HG03520 (cell line): ENCODE results near the gene MOCS2.

ENCODE experiments used
- ATAC-seq: cut with Tn5 transposase; IDR thresholded peaks from one replicate; pipeline ENCODE4 v1.9.1; 2021; ENCODE audit warnings: mild to moderate bottlenecking, moderate library complexity; ENCODE audit not compliant: unreplicated experiment

Gene MOCS2

DNA sequence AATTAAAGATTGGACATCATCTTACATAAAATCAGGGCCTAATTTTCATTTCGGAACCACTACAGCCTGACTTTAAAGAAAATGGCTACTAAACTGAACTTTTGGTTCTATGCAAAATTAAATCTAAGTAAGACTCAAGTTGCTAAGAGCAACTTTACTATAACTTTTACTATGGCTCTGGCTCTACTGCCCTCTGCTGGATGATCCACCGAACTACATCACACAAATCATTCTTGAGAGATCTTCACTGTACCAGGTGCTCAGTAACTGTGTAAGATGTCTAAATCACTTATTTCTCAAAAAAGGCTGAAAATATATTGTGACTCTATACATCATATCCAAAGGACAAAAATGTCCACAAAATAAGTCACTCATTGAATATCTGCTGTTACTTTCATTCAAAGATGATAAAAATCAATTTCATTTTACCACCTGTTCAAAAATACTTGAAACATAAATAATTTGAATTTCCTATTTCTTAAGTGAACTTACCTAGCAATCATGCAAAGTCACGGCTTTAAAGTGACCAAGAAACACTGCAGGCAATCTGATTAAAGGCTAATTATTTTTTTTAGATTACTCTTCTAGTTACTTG lies 13.5 kb downstream of the MOCS2 start:
- ATAC-seq, result peak; percentile 81

DNA sequence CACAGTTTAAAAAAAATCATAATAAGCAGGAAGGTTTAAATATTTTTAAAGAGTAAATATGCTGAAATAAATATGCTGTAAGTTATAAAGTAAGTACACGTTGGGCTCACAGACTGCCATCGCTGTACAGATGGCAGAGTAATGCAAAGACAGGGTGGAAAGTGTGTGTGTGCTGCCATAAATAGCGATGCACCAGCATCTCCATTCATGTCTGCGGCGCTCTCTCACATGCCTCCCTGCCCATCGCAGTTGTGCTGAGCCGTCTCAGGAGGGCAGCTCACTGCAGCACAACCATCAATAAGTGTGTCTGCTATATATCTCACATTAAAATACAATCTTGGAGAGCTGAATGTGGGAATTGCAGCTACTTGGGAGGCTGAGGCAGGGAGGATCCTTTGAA lies 14.3 kb downstream of the MOCS2 start:
- ATAC-seq, result no peak

DNA sequence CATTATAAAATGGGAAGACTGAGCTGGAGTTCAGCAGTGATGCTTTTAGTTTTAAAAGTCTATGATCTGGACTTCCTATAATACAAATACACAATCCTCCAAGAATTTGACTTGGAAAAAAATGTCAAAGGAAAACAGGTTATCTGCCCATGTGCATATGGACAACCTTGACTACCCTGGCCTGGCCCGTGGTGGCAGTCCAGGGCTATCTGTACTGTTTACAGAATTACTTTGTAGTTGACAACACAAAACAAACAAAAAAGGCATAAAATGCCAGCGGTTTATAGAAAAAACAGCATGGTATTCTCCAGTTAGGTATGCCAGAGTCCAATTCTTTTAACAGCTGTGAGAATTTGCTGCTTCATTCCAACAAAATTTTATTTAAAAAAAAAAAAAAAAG lies 17.3 kb downstream of the MOCS2 start:
- ATAC-seq, result no peak

DNA sequence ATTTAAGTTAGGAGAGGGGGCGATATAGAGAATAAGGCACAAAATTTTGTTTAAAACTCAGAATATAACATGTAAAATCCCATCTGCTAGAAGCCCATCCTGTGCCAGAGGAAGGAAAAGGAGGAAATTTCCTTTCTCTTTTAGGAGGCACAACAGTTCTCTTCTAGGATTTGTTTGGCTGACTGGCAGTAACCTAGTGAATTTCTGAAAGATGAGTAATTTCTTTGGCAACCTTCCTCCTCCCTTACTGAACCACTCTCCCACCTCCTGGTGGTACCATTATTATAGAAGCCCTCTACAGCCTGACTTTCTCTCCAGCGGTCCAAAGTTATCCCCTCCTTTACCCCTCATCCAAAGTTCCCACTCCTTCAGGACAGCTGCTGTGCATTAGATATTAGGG lies 18.3 kb downstream of the MOCS2 start:
- no peak for ATAC-seq

DNA sequence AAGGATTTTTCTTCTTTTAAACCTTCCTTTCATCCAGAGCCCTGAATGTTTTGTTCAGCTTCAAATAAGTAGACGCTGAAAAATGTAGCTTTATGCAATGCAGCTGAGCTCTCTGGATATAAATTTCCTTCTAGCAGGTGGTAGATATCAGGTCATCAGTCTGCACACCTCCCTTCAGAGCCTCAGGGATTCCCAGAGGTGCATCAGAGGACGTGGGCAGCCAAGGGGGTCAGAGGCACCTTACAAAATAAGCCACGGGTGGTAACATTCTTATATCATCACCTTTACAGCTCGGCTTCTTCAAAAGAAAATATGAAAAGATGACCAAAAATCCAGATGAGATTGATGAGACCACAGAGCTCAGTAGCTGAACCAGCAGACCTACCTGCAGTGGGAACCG lies 19.3 kb downstream of the MOCS2 start:
- ATAC-seq, result no peak

DNA sequence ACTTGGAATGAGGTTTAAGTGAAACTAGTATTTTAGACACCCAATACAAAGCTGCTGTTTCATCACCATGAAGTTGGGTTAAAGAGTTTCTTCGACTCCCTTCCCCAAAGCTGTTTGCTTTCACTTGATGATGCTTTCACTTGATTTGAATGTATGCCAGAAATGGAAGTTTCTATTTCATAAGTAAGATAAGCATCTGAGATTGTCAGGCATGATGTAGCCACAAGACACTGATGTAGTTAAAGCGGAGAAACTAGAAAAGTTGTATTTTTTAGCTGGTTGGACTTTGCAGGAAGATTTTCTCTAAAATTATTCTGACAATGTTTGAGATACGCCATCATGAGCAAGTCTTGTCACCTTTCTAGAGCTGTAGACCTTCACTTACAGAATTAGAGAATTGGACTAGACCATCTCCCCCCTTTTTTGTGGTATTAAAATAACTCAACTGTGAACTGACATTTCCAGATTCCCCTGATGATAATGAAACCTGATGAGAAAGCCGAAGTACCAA lies 20.0 kb downstream of the MOCS2 start:
- peak; percentile 80 for ATAC-seq

DNA sequence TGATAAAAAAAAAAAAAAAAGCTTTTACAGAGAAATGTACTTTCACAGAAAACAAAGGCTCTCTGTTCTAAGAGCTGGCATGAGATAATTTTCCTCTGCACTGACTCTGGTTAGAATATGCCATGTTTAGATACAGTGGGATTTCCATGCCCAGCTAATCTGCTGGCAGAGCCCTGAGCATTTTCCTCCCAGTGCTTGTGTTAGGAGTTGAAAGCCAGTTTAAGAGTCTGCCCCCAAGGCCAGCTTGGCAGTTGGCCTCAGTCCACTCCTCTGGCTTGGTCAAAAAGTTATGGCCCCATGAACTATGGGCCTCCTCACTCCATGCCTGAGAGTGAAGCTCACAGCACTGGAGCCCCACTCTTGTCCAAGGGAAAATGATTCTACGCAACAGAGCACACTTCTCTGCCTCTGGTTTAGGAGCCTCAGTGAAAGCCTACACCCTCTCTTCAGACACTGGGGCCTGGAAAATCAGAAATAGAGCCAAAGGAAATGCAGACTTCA lies 21.9 kb downstream of the MOCS2 start:
- no peak for ATAC-seq

DNA sequence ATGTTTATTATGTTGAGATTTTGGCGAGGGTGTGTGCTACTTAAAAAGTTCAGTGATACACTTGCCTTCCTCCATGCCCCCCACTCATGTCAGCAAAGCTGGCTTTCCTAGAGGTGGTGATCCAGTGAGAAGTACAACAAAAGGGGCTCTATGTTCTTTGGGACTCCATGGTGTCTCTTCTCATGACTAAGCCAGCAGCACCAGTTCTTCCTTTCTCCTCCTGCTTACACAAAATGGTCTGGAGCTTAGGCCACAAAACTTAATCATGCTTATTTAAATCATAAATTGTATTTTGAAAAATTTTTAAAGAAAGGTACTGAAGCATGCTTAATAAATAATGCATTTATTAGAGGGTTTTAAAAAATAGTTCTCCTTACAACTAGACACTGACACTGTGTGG lies 22.4 kb downstream of the MOCS2 start:
- no peak for ATAC-seq

DNA sequence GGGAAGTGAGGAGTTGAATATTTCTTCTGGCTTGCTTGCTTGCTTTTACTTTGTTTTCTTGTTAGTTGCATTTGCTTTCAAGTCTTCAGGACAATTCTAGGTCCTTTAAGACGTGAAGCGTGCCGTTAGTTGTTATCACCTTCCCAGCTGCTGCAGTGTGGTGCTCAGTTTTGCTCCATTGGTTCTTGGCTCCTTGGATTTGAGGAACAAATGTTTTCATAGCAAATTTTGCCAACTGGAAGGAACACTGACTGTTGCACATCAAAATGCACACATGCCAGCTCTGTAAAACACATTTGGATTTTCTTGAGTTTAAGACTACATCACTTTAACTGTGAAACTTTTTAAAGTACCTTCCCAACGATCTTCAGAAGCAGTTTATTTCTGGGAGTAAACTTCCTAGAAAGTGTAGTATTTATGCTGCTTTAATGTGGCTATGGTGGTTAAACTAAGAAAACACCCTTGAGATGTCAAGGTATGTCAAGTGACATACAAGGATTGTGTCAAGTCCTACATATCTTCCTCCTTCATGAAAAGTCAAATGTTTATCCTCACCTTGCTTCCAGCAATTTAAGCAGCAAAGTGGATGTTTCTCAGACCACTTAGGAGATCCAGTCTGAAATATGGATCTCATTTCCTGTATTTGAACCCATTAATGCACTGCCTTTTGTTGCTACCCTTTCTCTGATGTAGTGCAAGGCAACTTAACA lies 24.9 kb downstream of the MOCS2 start:
- ATAC-seq, result no peak

DNA sequence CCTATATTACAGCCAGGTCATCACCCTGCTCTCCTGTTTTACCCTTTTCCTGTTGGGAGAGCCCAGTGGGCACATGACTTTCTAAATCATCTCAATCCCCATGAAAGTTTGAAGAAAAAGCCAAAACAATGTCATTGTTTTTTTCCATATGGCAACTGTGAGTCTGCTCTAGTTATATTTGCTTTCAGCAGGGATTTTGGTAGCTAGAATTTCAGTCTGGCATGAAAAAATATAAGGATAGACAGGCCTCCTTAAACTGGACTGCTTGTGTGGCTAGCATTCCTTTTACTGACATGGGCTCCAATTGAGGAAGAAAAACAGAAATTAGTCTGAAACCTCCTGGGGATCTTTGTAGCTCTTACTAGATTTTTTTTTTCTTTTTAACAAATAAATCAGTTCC lies 25.6 kb downstream of the MOCS2 start:
- ATAC-seq, result no peak

DNA sequence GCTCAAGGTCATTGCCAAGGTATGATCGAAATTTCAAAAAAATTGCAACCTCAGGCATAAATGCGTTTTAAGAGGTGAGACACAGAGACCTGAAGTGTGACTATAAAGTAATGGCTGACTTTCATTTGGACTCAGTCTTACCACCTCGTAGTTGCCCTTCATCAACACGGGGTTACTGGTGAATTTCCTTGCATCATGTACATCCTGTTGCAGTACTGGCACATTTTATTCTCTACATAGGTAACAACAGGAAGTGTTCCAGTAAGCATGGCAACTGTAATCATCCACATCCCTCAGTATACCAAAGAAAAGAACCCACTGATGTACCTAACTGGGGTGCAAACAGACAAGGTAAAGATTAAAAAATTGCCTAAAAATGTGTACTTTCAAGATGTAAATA lies 29.3 kb downstream of the MOCS2 start:
- no peak for ATAC-seq

DNA sequence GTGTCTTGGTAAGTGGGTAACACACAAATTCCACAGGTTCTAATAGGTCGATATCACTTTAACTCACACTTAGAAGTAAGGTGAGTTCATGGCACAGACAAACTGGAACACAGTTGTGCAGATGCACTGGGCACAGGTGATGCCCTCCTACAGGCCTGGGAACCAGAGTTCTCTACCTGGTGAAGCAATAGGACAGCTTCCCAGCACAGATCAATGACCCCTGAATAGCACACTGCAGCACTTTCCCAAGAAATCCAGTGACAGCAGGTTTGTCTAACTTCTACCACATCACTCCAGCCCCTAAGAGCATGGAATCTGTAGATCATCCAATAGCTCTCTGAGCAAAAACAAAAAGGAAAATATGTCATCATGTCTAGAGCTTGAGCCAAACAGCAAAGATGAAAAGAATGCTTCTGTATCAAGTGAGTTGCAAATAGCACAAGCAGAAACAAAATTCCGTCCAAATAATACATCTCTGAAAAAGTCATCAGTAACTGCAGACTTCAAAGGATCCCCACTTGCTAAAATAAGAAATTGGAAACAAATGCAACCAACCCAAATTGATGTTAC lies 33.5 kb downstream of the MOCS2 start:
- ATAC-seq, result no peak

DNA sequence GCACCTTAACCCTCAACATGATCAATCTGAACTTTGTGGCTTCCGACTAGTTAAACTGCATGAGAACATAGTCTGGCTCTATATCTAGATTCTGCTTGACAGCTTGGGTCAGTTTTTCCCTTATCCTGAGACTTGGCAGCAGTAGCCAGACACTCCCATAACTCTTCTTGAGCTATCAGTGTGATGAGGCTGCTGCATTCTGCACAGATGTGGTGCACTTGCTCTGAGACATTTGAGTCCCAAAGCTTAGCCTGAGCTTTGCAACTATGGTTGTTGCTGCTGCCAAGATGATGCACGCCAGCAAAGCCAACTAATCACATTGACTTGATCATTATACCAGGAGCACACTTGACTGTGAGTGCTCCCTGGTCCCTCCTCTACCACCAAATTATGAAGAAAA lies 36.2 kb downstream of the MOCS2 start:
- no peak for ATAC-seq

DNA sequence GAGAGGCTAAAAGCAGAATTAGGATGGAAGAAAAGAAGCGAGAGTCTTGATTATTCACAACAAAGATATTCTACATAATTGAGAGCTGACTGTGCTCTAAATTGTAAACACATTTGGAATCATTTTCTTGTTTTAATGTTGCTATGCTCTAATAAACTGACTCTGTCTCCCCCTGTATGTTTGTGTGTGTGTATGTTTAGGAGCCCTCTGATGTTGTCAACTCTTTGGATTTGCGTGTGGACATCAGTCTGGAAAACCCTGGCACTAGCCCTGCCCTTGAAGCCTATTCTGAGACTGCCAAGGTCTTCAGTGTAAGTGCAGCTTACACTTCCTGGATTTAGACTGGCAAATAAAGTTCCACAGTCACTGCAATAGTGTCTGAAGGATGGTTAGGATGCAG lies 37.8 kb downstream of the MOCS2 start:
- no peak for ATAC-seq

DNA sequence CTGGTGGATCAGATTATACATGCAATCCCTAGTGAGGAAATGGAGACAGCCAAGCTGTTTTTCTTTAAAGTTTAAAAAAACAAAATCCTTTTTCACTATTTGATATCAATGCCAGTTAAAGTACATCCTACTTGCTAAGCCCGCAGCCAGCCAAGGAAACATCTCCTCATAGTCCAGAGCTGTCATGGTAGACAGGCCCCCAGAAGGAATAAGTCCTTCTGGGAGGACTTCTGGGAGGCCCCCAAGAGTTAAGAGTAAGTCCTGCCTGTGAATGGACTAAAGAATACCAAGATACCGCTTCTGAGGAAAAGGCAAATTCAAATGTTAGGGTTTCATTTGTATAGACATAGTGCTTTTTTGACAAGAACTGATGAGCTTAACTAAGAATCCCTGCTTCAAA lies 38.3 kb downstream of the MOCS2 start:
- ATAC-seq, result no peak

DNA sequence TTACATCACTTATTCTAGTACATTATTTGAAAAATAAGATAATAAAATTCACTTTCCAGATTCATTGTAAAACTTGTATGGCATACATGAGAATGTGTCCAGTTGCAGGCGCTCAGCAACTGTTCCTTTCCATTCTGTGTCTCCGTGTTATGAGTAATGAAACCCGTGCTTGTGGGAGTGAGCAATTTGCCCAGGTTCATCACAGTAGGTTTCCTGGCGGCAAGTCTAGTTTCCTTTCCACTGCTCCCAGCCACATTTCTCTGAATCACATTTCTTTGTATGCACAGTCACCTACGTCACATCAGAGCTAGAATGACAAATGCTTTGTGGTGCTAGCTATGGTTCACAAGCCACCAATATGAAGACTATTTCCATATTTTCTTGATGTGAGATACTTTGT lies 39.9 kb downstream of the MOCS2 start:
- ATAC-seq, result no peak

DNA sequence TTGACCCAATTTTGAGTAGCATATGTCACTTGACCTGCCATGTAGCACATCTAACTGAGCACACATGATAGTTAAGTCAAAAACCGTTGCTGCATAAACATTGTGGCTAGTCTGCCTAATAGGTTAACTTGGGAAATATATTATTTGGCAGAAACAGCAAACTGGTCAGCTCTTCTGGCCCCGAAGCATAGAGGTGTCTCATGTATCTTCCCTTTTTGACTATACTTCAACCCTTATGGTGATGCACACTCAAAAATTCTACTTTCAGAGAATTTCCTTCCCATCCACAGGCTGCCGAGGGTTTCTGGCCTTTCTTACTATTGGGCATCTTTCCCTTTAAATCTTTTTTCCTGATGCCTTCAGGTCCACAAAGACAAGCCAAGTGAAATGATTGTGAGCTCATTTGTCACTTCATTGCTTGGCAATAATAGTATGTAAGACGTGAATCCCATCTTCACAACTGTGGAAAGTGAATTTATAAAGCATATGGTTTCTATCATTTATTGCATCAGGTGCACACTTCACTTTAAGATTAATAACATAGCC lies 41.2 kb downstream of the MOCS2 start:
- ATAC-seq, result no peak

DNA sequence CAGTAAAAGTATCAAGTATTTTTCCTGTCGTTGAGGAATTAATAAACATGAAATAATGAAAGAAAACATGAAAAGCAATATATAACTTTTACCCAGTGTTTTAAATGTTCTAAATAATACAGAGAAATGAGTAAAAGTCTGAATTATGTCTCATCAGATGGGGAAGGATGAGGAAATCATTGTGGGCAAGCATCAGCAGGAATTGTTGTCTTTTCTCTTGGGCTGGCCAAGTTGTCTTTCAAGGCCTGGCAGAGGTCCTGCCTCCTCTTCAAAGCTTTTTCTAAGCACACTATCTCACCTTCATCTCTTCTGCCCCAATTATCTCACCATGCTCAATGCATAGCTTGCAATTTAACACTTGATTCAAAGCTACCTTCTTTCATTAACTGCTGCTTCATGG lies 41.9 kb downstream of the MOCS2 start:
- no peak for ATAC-seq

DNA sequence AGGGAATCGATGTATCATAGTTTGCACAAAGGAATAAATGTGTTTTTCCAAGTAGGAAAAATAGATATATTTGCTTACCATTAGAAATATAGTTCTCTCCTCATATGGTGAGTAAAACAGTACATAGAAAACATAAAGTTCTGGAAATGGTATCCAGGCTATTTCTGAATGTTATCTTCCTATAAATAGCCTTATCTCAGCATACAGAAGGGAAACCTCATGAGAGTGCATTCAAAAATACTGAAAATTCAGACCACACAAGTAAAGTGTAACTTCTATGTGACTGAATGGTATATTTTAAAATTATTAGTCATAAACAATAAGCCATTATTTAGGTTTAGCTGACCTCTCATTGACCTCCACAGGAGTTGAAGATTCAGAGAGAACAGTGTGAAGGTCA lies 43.5 kb downstream of the MOCS2 start:
- no peak for ATAC-seq

DNA sequence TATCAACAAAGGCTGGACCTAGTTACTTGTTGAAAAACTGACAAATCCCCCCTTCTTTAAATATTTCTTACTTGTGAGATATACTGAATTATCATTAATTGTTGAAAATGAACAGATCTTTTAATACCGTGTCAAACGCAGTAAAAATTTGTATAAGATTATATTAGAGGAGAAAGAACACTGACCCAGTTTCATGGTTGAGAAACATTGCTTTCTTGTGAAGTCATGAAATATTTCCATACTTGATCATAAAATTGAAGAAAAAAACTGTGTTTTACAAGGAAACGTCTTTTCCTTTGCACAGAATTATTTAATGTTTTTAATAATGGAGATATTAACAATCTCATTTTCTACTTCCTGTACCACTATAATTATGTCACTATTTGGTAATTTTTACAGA lies 45.8 kb downstream of the MOCS2 start:
- no peak for ATAC-seq

DNA sequence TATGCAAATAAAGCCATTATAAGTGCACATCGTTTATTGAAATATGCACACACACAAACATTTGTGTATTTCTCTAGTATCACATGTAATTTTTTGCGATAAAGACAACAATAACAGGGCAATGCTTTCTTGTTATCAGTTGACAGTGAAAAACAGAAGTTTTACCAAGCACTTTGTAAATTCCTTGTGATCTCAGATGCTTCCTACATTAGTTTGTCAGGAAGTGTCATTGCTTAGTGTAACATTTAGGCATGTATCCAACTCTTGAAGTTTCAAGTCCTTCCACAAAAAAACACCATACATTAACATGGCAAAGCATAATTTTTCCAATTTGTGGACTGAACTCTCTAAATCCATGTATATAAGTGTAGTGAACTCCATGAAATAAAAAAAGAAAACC lies 46.4 kb downstream of the MOCS2 start:
- ATAC-seq, result no peak

DNA sequence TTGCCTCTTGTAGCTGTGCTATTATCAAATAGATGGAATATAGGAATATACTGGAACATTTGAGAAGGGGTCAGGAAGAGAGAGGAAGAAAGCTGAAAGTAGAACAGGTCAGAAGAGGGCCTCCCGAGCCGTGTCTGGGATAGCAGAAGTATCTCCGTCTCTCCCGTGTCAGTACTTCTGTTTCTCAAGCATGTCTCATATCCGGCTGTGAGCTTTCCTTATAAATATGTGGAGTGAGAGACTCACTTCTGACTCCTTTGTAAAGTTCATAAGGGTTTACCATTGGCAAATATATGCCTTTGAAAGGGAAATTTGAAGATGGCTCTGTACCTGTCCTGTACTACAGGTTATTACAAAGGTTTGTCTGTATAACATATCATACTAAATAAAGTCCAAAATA lies 50.3 kb downstream of the MOCS2 start:
- ATAC-seq, result no peak
